HepG2 (cell line): ENCODE measurements around the gene DDAH2.

Experiments
- CBX2 ChIP-seq, 2 experiments: fragments of 200-600 bp in 1 of 2; sonication (generic); formaldehyde crosslinking in 1 of 2; IDR thresholded peaks; 2 replicates each; pipeline versions ENCODE4 v1.7.0 to v1.8.1; 2018 to 2022; ENCODE audit warnings: low read depth in 2 of 2, low read length in 1 of 2, mild to moderate bottlenecking in 1 of 2, missing genetic modification reagents in 1 of 2
- HNRNPUL1 ChIP-seq: fragments of 200-400 bp; formaldehyde crosslinking; IDR thresholded peaks from 2 replicates; pipeline ENCODE4 v1.6.1; 2017; ENCODE audit warnings: low read depth, mild to moderate bottlenecking, low read length, moderate library complexity
- MXI1 ChIP-seq: IDR thresholded peaks from 3 replicates; pipeline ENCODE4 v1.6.1; 2012; ENCODE audit warnings: low read depth, low read length, inconsistent platforms, borderline replicate concordance
- NFE2 ChIP-seq: sonication (generic); formaldehyde crosslinking; IDR thresholded peaks from 2 replicates; pipeline ENCODE4 v1.4.0; 2020; ENCODE audit warnings: missing genetic modification reagents
- POLR2A ChIP-seq, 2 experiments: IDR thresholded peaks; 2 replicates each; pipeline ENCODE4 v1.6.1; 2011; ENCODE audit warnings: low read depth in 2 of 2, low read length in 2 of 2, mild to moderate bottlenecking in 1 of 2, moderate library complexity in 1 of 2; ENCODE audit not compliant: insufficient read depth in 1 of 2
- POLR2AphosphoS5 ChIP-seq: IDR thresholded peaks from 2 replicates; pipeline ENCODE4 v1.6.1; 2012; ENCODE audit warnings: low read depth, low read length
- RFX5 ChIP-seq: IDR thresholded peaks from 2 replicates; pipeline ENCODE4 v1.6.1; 2011; ENCODE audit warnings: low read depth, low read length, improper control_type of control experiment
- ZBTB1 ChIP-seq: sonication (generic); formaldehyde crosslinking; IDR thresholded peaks from 2 replicates; pipeline ENCODE4 v1.4.0; 2020; ENCODE audit warnings: missing genetic modification reagents, borderline replicate concordance
- ZNF569 ChIP-seq: sonication (generic); formaldehyde crosslinking; IDR thresholded peaks from 2 replicates; pipeline ENCODE4 v1.5.0; 2020; ENCODE audit warnings: mild to moderate bottlenecking, missing genetic modification reagents, moderate library complexity, borderline replicate concordance
- TF ChIP-seq, protein P1 (sequence below): sonication (generic); formaldehyde crosslinking; IDR thresholded peaks from 2 replicates; pipeline ENCODE4 v1.5.0; 2020; ENCODE audit warnings: mild to moderate bottlenecking, missing genetic modification reagents, moderate library complexity
- TF ChIP-seq, protein P2 (sequence below): sonication (generic); formaldehyde crosslinking; IDR thresholded peaks from 2 replicates; pipeline ENCODE4 v1.4.0; 2020; ENCODE audit warnings: mild to moderate bottlenecking, missing genetic modification reagents

DNA sequence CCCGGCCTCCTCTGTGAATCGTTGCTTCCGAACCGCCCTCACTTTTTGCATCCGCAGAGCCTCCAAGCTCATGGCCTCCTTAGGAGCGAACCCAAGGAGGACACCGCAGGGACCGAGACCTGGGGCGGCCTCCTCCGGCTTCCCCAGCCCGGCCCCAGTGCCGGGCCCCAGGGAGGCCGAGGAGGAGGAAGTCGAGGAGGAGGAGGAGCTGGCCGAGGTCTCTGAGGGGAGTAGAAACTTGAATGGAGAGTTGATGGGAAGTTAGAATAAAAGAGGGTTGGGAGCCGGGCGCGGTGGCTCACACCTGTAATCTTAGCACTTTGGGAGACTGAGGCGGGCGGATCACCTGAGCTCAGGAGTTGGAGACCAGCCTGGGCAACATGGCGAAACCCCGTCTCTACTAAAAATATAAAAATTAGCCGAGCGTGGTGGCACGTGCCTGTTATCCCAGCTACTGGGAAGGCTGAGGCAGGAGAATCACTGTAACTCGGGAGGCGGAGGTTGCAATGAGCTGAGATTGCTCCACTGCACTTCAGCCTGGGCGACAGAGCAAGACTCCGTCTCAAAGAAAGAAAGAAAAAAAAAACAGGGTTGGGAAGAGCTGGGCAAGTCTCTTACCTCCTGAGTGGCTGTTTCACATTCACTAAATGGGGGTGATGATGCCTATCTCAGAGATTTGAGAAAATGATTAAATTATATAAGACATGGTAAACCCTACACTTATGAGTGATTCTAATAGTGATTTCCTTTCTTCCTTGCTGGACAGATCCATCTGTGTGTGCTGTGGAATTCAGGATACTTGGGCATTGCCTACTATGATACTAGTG is 11.5 kb upstream of the DDAH2 start:
- no peak for TF ChIP-seq NFE2
- no peak for TF ChIP-seq POLR2AphosphoS5
- no peak for TF ChIP-seq HNRNPUL1
- TF ChIP-seq POLR2A (IDR thresholded peaks at IDR 0.05; ENCODE audit: insufficient read depth in 1 of 2, low read depth in 2 of 2, low read length in 2 of 2): no peak
- TF ChIP-seq, protein P1, sequence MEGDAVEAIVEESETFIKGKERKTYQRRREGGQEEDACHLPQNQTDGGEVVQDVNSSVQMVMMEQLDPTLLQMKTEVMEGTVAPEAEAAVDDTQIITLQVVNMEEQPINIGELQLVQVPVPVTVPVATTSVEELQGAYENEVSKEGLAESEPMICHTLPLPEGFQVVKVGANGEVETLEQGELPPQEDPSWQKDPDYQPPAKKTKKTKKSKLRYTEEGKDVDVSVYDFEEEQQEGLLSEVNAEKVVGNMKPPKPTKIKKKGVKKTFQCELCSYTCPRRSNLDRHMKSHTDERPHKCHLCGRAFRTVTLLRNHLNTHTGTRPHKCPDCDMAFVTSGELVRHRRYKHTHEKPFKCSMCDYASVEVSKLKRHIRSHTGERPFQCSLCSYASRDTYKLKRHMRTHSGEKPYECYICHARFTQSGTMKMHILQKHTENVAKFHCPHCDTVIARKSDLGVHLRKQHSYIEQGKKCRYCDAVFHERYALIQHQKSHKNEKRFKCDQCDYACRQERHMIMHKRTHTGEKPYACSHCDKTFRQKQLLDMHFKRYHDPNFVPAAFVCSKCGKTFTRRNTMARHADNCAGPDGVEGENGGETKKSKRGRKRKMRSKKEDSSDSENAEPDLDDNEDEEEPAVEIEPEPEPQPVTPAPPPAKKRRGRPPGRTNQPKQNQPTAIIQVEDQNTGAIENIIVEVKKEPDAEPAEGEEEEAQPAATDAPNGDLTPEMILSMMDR: no peak
- no peak for TF ChIP-seq RFX5
- TF ChIP-seq ZBTB1 (CRISPR knock-in tag): no peak
- TF ChIP-seq, protein P2, sequence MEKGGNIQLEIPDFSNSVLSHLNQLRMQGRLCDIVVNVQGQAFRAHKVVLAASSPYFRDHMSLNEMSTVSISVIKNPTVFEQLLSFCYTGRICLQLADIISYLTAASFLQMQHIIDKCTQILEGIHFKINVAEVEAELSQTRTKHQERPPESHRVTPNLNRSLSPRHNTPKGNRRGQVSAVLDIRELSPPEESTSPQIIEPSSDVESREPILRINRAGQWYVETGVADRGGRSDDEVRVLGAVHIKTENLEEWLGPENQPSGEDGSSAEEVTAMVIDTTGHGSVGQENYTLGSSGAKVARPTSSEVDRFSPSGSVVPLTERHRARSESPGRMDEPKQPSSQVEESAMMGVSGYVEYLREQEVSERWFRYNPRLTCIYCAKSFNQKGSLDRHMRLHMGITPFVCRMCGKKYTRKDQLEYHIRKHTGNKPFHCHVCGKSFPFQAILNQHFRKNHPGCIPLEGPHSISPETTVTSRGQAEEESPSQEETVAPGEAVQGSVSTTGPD (CRISPR knock-in tag): no peak
- no peak for TF ChIP-seq CBX2 (IDR thresholded peaks at IDR 0.05; ENCODE audit: low read depth, low read length)
- no peak for TF ChIP-seq CBX2 (CRISPR knock-in tag; IDR thresholded peaks at IDR 0.05; ENCODE audit: low read depth)
- TF ChIP-seq MXI1: no peak
- TF ChIP-seq ZNF569 (CRISPR knock-in tag): no peak
